NCI-H1417 treated with DMSO at 0.1 percent for 48 hours (cell line): Measurements from ENCODE around the gene TGFBRAP1.

ENCODE experiments used
- DNase-seq: peaks from one replicate; lab custom pipeline; 2025; lab: John Stamatoyannopoulos, UW

Gene TGFBRAP1

GRCh38 chr2:105309147-105309545 is 20.4 kb downstream of the TGFBRAP1 start:
- no peak for DNase-seq

- DNase-seq, result no peak
Observed at GRCh38 chr2:105308382-105309146, 21.0 kb downstream of the TGFBRAP1 start.

GRCh38 chr2:105307962-105308361 is 21.6 kb downstream of the TGFBRAP1 start:
- no peak for DNase-seq

- DNase-seq, result no peak
Observed at GRCh38 chr2:105307550-105307949, 22.0 kb downstream of the TGFBRAP1 start.

- no peak for DNase-seq
Observed at GRCh38 chr2:105307146-105307545, 22.4 kb downstream of the TGFBRAP1 start.

- no peak for DNase-seq
Observed at GRCh38 chr2:105301646-105302045, 27.9 kb downstream of the TGFBRAP1 start.

GRCh38 chr2:105299290-105299689 is 30.2 kb downstream of the TGFBRAP1 start:
- DNase-seq, result no peak

GRCh38 chr2:105298017-105298416 is 31.5 kb downstream of the TGFBRAP1 start:
- DNase-seq, result no peak

GRCh38 chr2:105297216-105297615 is 32.3 kb downstream of the TGFBRAP1 start:
- DNase-seq, result no peak

- no peak for DNase-seq
Observed at GRCh38 chr2:105296017-105296611, 33.4 kb downstream of the TGFBRAP1 start.

GRCh38 chr2:105294844-105295481 is 34.6 kb downstream of the TGFBRAP1 start:
- no peak for DNase-seq

- no peak for DNase-seq
Observed at GRCh38 chr2:105294046-105294445, 35.5 kb downstream of the TGFBRAP1 start.

- DNase-seq, result no peak
Observed at GRCh38 chr2:105291981-105292380, 37.6 kb downstream of the TGFBRAP1 start.

- no peak for DNase-seq
Observed at GRCh38 chr2:105290981-105291660, 38.4 kb downstream of the TGFBRAP1 start.

GRCh38 chr2:105288133-105288532 is 41.4 kb downstream of the TGFBRAP1 start:
- no peak for DNase-seq

GRCh38 chr2:105287692-105288091 is 41.8 kb downstream of the TGFBRAP1 start:
- DNase-seq, result no peak

GRCh38 chr2:105283532-105283931 is 46.0 kb downstream of the TGFBRAP1 start:
- DNase-seq, result no peak

- no peak for DNase-seq
Observed at GRCh38 chr2:105280281-105280680, 49.3 kb downstream of the TGFBRAP1 start.

- no peak for DNase-seq
Observed at GRCh38 chr2:105279126-105279525, 50.4 kb downstream of the TGFBRAP1 start.

GRCh38 chr2:105278654-105279053 is 50.9 kb downstream of the TGFBRAP1 start:
- no peak for DNase-seq

GRCh38 chr2:105274046-105274445 is 55.5 kb downstream of the TGFBRAP1 start:
- no peak for DNase-seq

GRCh38 chr2:105272176-105272575 is 57.4 kb downstream of the TGFBRAP1 start:
- no peak for DNase-seq
